SU-DHL-6 (cell line): Measurements from ENCODE around the gene ZNF618.

ENCODE experiments used
- EZH2phosphoT487 ChIP-seq: fragments of 200-600 bp; sonication (generic), shearing (Covaris generic); conservative IDR thresholded peaks from 2 replicates; pipeline ENCODE4 v1.6.1; 2018; ENCODE audit warnings: mild to moderate bottlenecking, antibody characterized with exemption, low read length, moderate library complexity, mixed read lengths
- TF ChIP-seq, protein P1 (sequence below): fragments of 200-600 bp; sonication (generic); IDR thresholded peaks from one replicate; pipeline ENCODE4 v1.5.1; 2017; ENCODE audit warnings: antibody characterized with exemption, mild to moderate bottlenecking, low read length, moderate library complexity; ENCODE audit not compliant: insufficient read depth, poor library complexity, severe bottlenecking

DNA sequence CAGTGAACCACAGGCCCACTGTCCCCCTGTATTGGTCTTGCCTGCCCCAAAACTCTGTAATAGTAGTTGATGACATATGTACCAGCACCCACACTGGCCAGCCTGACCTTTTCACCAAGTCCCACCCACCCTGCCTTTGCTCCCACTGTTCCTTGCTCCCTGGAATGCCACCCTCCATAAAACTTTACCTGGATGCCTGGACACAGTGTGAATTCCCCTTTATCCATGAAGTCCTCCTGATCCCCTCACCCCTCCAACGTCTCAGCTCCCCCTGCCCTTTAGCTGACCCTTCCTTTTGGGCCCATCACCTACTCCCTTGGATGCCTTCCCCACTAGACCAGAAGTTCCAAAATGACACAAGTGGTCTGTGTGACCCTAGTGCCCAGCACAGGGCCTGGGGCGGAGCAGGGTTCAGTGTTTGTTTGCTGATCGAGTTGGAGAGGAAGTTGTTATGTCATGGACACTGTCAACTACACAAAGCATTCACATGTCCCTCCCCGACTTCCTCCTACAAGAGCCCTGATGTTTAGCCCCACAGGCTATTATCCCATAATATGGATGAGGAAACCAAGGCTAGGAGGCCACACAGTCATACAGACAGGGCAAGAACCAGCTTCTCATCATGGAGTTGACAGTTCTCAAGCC is 185.8 kb downstream of the ZNF618 start:
- TF ChIP-seq, protein P1, sequence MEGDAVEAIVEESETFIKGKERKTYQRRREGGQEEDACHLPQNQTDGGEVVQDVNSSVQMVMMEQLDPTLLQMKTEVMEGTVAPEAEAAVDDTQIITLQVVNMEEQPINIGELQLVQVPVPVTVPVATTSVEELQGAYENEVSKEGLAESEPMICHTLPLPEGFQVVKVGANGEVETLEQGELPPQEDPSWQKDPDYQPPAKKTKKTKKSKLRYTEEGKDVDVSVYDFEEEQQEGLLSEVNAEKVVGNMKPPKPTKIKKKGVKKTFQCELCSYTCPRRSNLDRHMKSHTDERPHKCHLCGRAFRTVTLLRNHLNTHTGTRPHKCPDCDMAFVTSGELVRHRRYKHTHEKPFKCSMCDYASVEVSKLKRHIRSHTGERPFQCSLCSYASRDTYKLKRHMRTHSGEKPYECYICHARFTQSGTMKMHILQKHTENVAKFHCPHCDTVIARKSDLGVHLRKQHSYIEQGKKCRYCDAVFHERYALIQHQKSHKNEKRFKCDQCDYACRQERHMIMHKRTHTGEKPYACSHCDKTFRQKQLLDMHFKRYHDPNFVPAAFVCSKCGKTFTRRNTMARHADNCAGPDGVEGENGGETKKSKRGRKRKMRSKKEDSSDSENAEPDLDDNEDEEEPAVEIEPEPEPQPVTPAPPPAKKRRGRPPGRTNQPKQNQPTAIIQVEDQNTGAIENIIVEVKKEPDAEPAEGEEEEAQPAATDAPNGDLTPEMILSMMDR = no peak
- TF ChIP-seq EZH2phosphoT487 = no peak
